Activated naive CD8-positive, alpha-beta T cell treated with anti-CD3 and anti-CD28 coated beads, Interleukin-2, amount 10 ng/mL, durations not matched to agents 7 days and 5 days (primary cell): ENCODE data around the gene FZD7. TPM values are rescaled to one million over a fixed set of nuclear protein-coding genes. Genes with fewer than 3 reads are reported as not detected.

Source experiments
- ATAC-seq: fragments of 150-1000 bp; cut with Tn5 transposase; one replicate; pipeline ENCODE4 v1.10.0; 2021; ENCODE audit warnings: low read depth, moderate library complexity
- POLR2A ChIA-PET: fragments of 350-600 bp; sonication (Branson Sonifier 250); formaldehyde crosslinking; loops from one replicate; lab custom pipeline; 2021; ENCODE audit warnings: antibody characterized with exemption; lab: Charles Lee
- DNase-seq: peaks from one replicate; pipeline ENCODE4 v3.0.0; 2021
- H3K27ac Mint-ChIP-seq: one replicate; pipeline ENCODE4 v1.8.0; 2022; ENCODE audit warnings: mild to moderate bottlenecking, mixed read lengths
- H3K27me3 Mint-ChIP-seq: one replicate; pipeline ENCODE4 v1.8.0; 2022; ENCODE audit warnings: mild to moderate bottlenecking, moderate library complexity, mixed read lengths
- H3K36me3 Mint-ChIP-seq: one replicate; pipeline ENCODE4 v1.8.0; 2021; ENCODE audit warnings: mild to moderate bottlenecking, mixed read lengths
- H3K4me1 Mint-ChIP-seq: one replicate; pipeline ENCODE4 v1.8.0; 2021; ENCODE audit warnings: mixed read lengths
- H3K4me3 Mint-ChIP-seq: one replicate; pipeline ENCODE4 v1.8.0; 2022; ENCODE audit warnings: mild to moderate bottlenecking, moderate library complexity, mixed read lengths
- H3K9me3 Mint-ChIP-seq: one replicate; pipeline ENCODE4 v1.8.0; 2021; ENCODE audit warnings: mixed read lengths
- total RNA-seq, 2 experiments: library from RNA; stranded (reverse); gene quantifications; one replicate each; pipeline ENCODE4 v1.2.3, GENCODE V29; 2021

Gene FZD7
- total RNA-seq, 2 experiments from 2014 or later = 0.44 to 0.82 TPM

GRCh38 chr2:202051499-202052161 lies 18.0 kb downstream of the FZD7 start:
- no peak overlapping the region for H3K4me3 Mint-ChIP-seq
- POLR2A ChIA-PET = no interaction called here
- H3K4me1 Mint-ChIP-seq = no peaks in the 10 kb centered on the region
- DNase-seq (no peak), ATAC-seq (no peak)
- no peaks in the 10 kb centered on the region for H3K36me3 Mint-ChIP-seq
- H3K27ac Mint-ChIP-seq = no peak overlapping the region
- H3K9me3 Mint-ChIP-seq = no peaks in the 10 kb centered on the region
- H3K27me3 Mint-ChIP-seq = peaks cover 17% of the 10 kb centered on the region

- Mint-ChIP-seq H3K4me3 (no peak overlapping the region), H3K36me3 (no peaks in the 10 kb centered on the region), H3K27me3 (peaks cover 19% of the 10 kb centered on the region), H3K4me1 (no peaks in the 10 kb centered on the region), H3K9me3 (no peaks in the 10 kb centered on the region), H3K27ac (no peak overlapping the region)
- ATAC-seq (no peak), DNase-seq (no peak)
- POLR2A ChIA-PET = no interaction called here
Measured at GRCh38 chr2:202052235-202052634, 18.6 kb downstream of the FZD7 start.

DNA sequence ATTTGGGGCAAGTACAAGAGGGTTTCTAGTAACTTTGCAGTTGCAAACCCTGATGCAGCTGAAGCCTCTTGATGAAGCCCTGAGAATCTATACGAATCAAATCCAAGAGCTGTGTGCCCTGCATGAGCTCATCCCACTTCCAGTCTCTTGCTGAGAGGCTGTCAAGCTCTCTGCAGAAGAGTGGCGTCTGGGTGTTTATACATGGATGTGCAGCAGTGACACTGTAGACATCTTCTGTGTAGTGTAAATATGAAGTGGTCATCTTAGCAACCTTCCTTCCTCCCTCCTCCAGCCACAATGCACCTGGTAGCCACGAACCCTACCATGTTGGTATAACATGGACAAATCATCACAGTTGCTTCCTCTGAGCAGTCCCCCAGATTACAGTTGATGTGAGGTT lies 21.0 kb downstream of the FZD7 start:
- DNase-seq (no peak), ATAC-seq (no peak)
- Mint-ChIP-seq H3K27me3 (peaks cover 27% of the 10 kb centered on the region), H3K9me3 (no peaks in the 10 kb centered on the region), H3K4me1 (no peaks in the 10 kb centered on the region), H3K4me3 (no peak overlapping the region), H3K27ac (no peak overlapping the region), H3K36me3 (no peaks in the 10 kb centered on the region)
- POLR2A ChIA-PET = no interaction called here

GRCh38 chr2:202056611-202057010 lies 23.0 kb downstream of the FZD7 start:
- no peak overlapping the region for H3K4me3 Mint-ChIP-seq
- no peaks in the 10 kb centered on the region for H3K9me3 Mint-ChIP-seq
- ATAC-seq (no peak), DNase-seq (no peak)
- H3K36me3 Mint-ChIP-seq = no peaks in the 10 kb centered on the region
- POLR2A ChIA-PET = no interaction called here
- H3K27me3 Mint-ChIP-seq = peaks cover 34% of the 10 kb centered on the region
- H3K4me1 Mint-ChIP-seq = no peaks in the 10 kb centered on the region
- no peak overlapping the region for H3K27ac Mint-ChIP-seq

- Mint-ChIP-seq H3K27ac (no peak overlapping the region), H3K36me3 (no peaks in the 10 kb centered on the region), H3K27me3 (peaks cover 29% of the 10 kb centered on the region), H3K4me1 (no peaks in the 10 kb centered on the region), H3K9me3 (no peaks in the 10 kb centered on the region), H3K4me3 (no peak overlapping the region)
- no peak for DNase-seq
- POLR2A ChIA-PET = no interaction called here
- no peak for ATAC-seq
Measured at GRCh38 chr2:202060218-202060617, 26.6 kb downstream of the FZD7 start.

DNA sequence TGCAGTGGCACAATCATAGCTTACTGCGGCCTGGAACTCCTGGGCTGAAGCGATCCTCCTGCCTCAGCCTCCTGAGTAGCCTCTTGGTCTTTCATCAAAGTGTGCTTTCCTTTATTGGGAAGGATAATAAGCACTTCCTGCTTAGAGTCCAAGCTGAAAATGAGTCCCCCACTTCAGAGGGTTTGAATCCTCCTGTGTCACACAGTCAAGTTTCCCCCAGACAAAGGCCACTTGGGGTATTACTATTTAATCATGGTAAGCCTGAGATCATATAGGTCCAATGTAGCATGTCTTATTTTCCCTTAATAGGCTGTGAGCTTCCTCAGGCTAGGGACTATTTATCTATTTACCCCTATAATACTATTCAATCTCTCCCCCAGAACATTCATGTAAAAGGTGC lies 28.0 kb downstream of the FZD7 start:
- DNase-seq = no peak
- no peaks in the 10 kb centered on the region for H3K36me3 Mint-ChIP-seq
- no peaks in the 10 kb centered on the region for H3K9me3 Mint-ChIP-seq
- H3K4me1 Mint-ChIP-seq = no peaks in the 10 kb centered on the region
- POLR2A ChIA-PET = no interaction called here
- no peak overlapping the region for H3K4me3 Mint-ChIP-seq
- H3K27ac Mint-ChIP-seq = no peak overlapping the region
- no peak for ATAC-seq
- H3K27me3 Mint-ChIP-seq = peaks cover 26% of the 10 kb centered on the region

GRCh38 chr2:202064171-202064880 lies 30.7 kb downstream of the FZD7 start:
- Mint-ChIP-seq H3K27me3 (peaks cover 18% of the 10 kb centered on the region), H3K36me3 (no peaks in the 10 kb centered on the region), H3K9me3 (no peaks in the 10 kb centered on the region), H3K27ac (no peak overlapping the region), H3K4me3 (no peak overlapping the region), H3K4me1 (no peaks in the 10 kb centered on the region)
- POLR2A ChIA-PET = no interaction called here
- DNase-seq (no peak), ATAC-seq (no peak)

DNA sequence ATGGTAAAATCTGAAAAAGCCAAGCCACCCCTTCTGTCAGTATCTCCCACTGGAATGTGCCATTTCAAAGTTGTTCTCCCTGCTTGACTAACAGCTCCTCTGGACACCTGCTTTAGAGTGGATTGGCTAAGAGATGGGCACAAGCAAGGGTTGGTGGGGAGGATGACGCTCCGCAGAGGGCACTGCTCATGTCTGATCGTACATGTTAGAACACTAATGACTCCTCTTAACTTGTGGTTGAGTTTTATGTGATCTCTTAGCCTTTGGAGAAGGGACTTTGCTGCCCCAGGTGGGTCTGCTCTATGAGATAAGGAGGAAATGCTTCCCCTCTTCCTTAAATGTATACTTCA lies 31.2 kb downstream of the FZD7 start:
- H3K27ac Mint-ChIP-seq = no peak overlapping the region
- no peaks in the 10 kb centered on the region for H3K36me3 Mint-ChIP-seq
- H3K9me3 Mint-ChIP-seq = no peaks in the 10 kb centered on the region
- H3K4me3 Mint-ChIP-seq = no peak overlapping the region
- no peak for DNase-seq
- ATAC-seq = no peak
- POLR2A ChIA-PET = no interaction called here
- peaks cover 18% of the 10 kb centered on the region for H3K27me3 Mint-ChIP-seq
- H3K4me1 Mint-ChIP-seq = no peaks in the 10 kb centered on the region

DNA sequence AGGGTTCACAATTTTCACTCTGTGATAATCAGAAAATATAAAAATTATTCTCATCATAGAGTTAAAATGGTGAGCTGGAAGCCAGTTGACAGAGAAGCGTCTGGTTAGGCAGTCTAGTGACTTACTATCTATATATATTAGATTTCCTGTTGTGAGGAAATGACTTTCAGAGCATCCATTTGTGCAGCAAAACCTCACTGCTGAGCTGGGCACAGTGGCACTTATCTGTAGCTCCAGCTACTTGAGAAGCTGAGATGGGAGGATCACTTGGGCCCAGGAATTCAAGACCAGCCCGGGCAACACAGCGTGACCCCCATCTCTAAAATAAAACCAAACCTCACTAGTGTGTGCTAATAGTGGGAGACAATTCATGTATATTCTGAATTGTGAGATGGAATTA lies 32.2 kb downstream of the FZD7 start:
- Mint-ChIP-seq H3K27ac (no peak overlapping the region), H3K27me3 (peaks cover 13% of the 10 kb centered on the region), H3K4me3 (no peak overlapping the region), H3K4me1 (no peaks in the 10 kb centered on the region), H3K36me3 (no peaks in the 10 kb centered on the region), H3K9me3 (no peaks in the 10 kb centered on the region)
- POLR2A ChIA-PET = no interaction called here
- no peak for ATAC-seq
- DNase-seq = no peak

DNA sequence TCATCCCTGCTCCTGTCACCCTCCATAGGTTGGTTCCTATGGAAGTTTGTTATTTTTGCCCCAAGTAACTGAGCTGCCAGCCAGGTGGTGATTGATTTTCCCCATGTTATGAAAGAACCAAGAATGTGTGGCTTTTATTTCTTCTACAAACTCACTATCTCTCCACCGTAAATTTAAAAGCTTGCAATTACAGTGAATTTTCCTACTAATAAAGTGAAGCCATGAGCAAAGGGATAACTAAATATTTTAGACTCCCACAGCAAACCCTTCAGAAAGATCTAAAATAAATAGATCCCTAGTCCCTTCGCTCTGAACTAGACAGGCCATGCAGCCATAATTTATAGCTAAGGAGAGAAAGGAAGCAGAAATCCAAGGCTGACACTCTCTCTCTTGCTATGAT lies 33.2 kb downstream of the FZD7 start:
- DNase-seq (no peak), ATAC-seq (no peak)
- no peak overlapping the region for H3K4me3 Mint-ChIP-seq
- no peaks in the 10 kb centered on the region for H3K9me3 Mint-ChIP-seq
- POLR2A ChIA-PET = no interaction called here
- H3K27ac Mint-ChIP-seq = no peak overlapping the region
- H3K4me1 Mint-ChIP-seq = no peaks in the 10 kb centered on the region
- no peaks in the 10 kb centered on the region for H3K36me3 Mint-ChIP-seq
- peaks cover 10% of the 10 kb centered on the region for H3K27me3 Mint-ChIP-seq

- peaks cover 11% of the 10 kb centered on the region for H3K27me3 Mint-ChIP-seq
- no peaks in the 10 kb centered on the region for H3K36me3 Mint-ChIP-seq
- DNase-seq = no peak
- no peak for ATAC-seq
- no peaks in the 10 kb centered on the region for H3K9me3 Mint-ChIP-seq
- H3K4me3 Mint-ChIP-seq = no peak overlapping the region
- POLR2A ChIA-PET = no interaction called here
- no peak overlapping the region for H3K27ac Mint-ChIP-seq
- no peaks in the 10 kb centered on the region for H3K4me1 Mint-ChIP-seq
Measured at GRCh38 chr2:202067589-202067988, 33.9 kb downstream of the FZD7 start.

GRCh38 chr2:202069170-202070067 lies 35.8 kb downstream of the FZD7 start:
- no peak for DNase-seq
- Mint-ChIP-seq H3K9me3 (no peaks in the 10 kb centered on the region), H3K4me3 (no peak overlapping the region), H3K27ac (no peak overlapping the region), H3K4me1 (no peaks in the 10 kb centered on the region), H3K27me3 (peaks cover 15% of the 10 kb centered on the region), H3K36me3 (no peaks in the 10 kb centered on the region)
- ATAC-seq = no peak
- POLR2A ChIA-PET = no interaction called here

- Mint-ChIP-seq H3K27me3 (peaks cover 18% of the 10 kb centered on the region), H3K4me3 (no peak overlapping the region), H3K4me1 (no peaks in the 10 kb centered on the region), H3K9me3 (no peaks in the 10 kb centered on the region), H3K27ac (no peak overlapping the region), H3K36me3 (no peaks in the 10 kb centered on the region)
- DNase-seq = no peak
- ATAC-seq = no peak
- POLR2A ChIA-PET = no interaction called here
Measured at GRCh38 chr2:202071107-202071506, 37.5 kb downstream of the FZD7 start.

GRCh38 chr2:202072226-202072625 lies 38.6 kb downstream of the FZD7 start:
- Mint-ChIP-seq H3K27ac (no peak overlapping the region), H3K36me3 (no peaks in the 10 kb centered on the region), H3K9me3 (no peaks in the 10 kb centered on the region), H3K4me1 (no peaks in the 10 kb centered on the region), H3K27me3 (peaks cover 17% of the 10 kb centered on the region), H3K4me3 (no peak overlapping the region)
- no peak for ATAC-seq
- no peak for DNase-seq
- POLR2A ChIA-PET = no interaction called here
